AML-193 (cell line): ENCODE measurements around the gene ARF3.

ENCODE experiments used
- DNase-seq, 2 experiments: peaks; one replicate each; lab custom pipeline; 2025; lab: John Stamatoyannopoulos, UW

Gene ARF3

GRCh38 chr12:48981757-48982157 is 24.5 kb upstream of the ARF3 start:
- DNase-seq, result no peak

GRCh38 chr12:48980953-48981756 is 23.9 kb upstream of the ARF3 start:
- DNase-seq, result no peak

- DNase-seq, result no peak
Observed at GRCh38 chr12:48980389-48980952, 23.2 kb upstream of the ARF3 start.

GRCh38 chr12:48979602-48980388 is 22.5 kb upstream of the ARF3 start:
- DNase-seq, result no peak

- DNase-seq, result no peak
Observed at GRCh38 chr12:48978741-48979601, 21.7 kb upstream of the ARF3 start.

GRCh38 chr12:48978291-48978740 is 21.0 kb upstream of the ARF3 start, which contains the start of gene WNT1:
TSS of gene WNT1 (plus strand) at chr12:48978322. CDS start at chr12:48978651, 329 bp downstream.
- no peak for DNase-seq

- DNase-seq, result no peak
Observed at GRCh38 chr12:48977290-48978281, 20.3 kb upstream of the ARF3 start.

GRCh38 chr12:48973941-48974673 is 16.8 kb upstream of the ARF3 start:
- DNase-seq, result no peak

GRCh38 chr12:48973531-48973930 is 16.2 kb upstream of the ARF3 start:
- DNase-seq, result no peak

GRCh38 chr12:48972952-48973483 is 15.7 kb upstream of the ARF3 start:
- DNase-seq, result no peak

- peak; percentile 22 to 39 for DNase-seq
Observed at GRCh38 chr12:48972213-48972951, 15.1 kb upstream of the ARF3 start.

- DNase-seq, result peak in 1 of 2 experiments; percentile 42
Observed at GRCh38 chr12:48970702-48971334, 13.5 kb upstream of the ARF3 start.

- DNase-seq, result no peak
Observed at GRCh38 chr12:48969833-48970701, 12.8 kb upstream of the ARF3 start.

- no peak for DNase-seq
Observed at GRCh38 chr12:48969160-48969771, 12.0 kb upstream of the ARF3 start.

GRCh38 chr12:48968467-48968866 is 11.2 kb upstream of the ARF3 start:
- no peak for DNase-seq

GRCh38 chr12:48967991-48968390 is 10.7 kb upstream of the ARF3 start:
- no peak for DNase-seq
